Activated gamma-delta T cell treated with anti-CD3 and anti-CD28 coated beads, Interleukin-2, amount 50 U/mL, for 16 hours (primary cell): ENCODE results near the gene AFF3.

Experiments
- DNase-seq: peaks from one replicate; pipeline ENCODE4 v3.0.0-alpha.2; 2020; ENCODE audit warnings: low read depth

Gene AFF3

GRCh38 chr2:100071335-100072043 lies 70.9 kb downstream of the AFF3 start:
- no peak for DNase-seq

- DNase-seq: no peak
Measured at GRCh38 chr2:100070078-100070477, 72.3 kb downstream of the AFF3 start.

DNA sequence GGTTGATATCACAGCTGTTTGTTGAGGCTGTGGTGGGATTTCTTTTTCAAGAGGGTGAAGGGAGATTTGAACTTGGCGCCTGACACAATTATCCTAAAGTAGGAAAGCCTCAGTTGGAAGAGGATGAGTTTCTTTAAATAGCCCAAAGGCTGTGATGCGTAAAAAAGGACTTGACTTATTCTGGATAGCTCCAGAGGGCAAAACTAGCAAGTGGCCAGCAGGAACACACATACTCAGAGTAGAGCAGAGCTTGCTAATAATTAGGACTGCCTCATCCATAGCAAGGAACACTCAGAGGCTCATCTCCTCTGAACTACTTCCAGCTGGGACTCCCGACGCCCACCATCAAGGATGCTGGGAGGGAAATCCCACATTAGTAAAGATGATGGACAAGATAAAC lies 74.0 kb downstream of the AFF3 start:
- DNase-seq: no peak

GRCh38 chr2:100067784-100068183 lies 74.6 kb downstream of the AFF3 start:
- DNase-seq: no peak

DNA sequence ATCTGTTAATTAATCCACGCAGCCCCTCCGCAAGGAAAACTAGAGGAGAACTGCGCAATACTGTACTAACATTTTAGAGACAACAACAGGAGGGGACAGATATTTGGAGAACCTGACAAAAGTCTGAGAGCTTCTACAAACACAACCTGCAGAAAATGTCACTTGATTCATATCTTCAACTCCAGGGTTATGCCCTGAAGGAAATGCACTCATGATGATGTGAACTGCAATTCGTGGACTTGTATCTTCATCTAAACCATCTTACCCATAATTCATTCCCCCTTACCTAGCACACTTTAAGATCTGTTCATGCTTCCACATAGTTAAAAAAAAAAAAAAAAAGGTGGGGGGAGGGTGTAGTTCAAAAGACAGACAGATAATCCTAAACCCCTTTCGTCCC lies 75.5 kb downstream of the AFF3 start:
- no peak for DNase-seq

DNA sequence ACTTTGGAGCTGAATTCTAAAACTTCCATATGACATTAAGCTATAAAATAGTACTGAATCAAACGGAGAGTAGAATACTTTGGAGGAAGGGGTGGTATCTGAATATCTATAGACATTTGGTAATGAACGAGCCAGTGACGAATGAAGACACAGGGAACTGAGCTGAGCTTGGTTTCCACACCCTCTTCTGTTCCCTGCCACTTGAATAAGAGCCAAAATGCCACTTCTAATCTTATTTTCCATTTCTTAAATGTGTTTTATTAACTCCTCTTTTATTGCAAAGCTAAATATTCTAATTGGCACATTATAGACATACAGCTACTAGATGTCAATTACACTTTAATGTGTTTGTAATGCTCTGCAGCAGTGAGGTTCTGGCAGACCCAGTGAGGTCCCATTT lies 76.1 kb downstream of the AFF3 start:
- no peak for DNase-seq

- DNase-seq: no peak
Measured at GRCh38 chr2:100064592-100065428, 77.6 kb downstream of the AFF3 start.

DNA sequence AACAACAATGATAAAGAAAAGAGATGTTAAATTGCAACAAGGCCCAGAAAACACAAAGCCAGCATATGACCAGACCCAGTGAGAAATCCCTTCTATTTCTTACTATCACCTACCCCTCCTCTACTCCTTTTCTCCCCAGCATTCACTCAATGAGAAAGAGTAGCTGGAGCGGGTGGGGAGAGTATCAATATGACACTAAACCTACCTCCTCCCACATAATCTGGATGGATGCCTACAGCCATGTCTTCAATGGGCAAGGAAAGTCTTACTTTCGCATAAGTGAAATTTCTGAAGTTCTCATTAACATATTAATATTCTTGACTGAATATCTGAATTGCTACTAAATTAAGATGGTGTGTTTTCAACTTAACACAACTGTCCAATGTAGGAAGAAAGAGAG lies 78.2 kb downstream of the AFF3 start:
- no peak for DNase-seq

DNA sequence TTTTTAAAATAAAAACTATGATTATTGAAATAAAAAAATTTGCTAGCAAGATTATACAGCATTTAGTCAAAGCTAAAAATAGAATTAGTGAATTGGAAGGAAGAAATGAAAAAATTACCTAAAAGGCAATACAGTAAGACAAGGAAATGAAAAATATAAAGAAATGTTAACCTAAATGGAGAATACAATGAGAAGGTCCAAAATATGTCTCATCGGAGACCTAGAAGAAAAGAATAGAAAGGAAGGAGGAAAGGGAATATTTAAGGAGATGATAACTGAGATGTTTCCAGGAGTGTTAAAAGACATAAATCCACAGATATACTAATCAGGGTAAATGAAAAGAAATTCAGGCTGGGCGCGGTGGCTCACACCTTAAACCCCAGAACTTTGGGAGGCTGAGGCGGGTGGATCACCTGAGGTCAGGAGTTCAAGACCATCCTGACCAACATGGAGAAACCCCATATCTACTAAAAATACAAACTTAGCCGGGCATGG lies 78.9 kb downstream of the AFF3 start:
- no peak for DNase-seq

DNA sequence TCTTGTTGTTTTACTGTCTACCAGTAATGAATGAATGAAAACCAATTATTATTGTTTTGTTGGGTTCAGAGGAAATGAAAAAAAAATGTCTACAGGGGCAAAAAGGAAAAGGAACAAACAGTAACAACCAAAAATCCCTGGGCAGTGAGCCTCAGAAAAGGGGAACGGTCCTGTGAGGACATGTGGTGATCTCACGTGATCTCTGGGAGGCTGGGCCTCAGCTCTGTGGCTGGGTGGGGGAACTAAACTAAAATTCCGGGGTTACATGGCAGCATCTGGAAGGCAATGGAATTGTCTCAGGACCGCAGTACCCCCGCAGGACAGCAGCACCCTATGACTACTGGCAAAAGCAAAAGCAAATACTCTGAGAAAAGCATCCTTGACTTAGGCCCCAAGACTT lies 80.1 kb downstream of the AFF3 start:
- no peak for DNase-seq

DNA sequence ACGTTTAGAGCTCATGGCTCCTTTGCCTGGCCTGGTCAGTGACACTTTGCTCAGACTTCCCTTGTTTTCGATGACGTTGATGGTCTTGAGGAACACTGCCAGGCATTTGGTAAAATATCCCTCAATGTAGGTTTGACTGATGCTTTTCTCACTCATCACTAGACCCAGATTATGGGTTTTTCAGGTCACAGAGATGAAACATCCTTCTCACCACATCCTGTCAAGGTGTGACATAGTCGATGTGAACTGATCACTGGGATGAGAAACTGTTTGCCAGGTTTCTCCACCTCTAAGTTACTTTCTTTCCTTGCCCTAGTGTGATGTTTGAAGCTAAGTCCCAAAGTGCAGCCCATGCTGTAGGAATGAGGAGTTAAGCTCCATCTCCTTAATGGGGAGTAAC lies 81.5 kb downstream of the AFF3 start:
- no peak for DNase-seq

DNA sequence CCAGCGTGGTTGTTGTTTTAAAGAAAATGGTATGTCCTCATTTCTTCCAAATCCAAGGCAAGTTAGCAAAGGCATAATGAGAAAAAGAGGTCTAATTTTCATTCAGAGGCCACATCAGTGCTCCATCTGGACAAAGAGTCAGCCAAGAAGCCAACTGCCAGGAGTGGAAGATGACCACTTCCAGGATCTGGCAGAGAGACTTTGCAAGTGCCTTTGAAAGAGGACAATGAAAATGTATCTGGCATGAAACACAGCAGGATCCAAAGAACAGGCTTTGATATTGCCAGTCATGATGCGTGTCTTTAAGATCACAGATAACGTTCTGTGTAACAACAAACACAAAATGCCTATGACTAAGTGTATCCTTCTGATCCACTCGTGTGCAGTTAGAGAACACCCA lies 82.8 kb downstream of the AFF3 start:
- no peak for DNase-seq

- DNase-seq: no peak
Measured at GRCh38 chr2:100057901-100058261, 84.5 kb downstream of the AFF3 start.

GRCh38 chr2:100054426-100054825 lies 88.0 kb downstream of the AFF3 start:
- DNase-seq: no peak

DNA sequence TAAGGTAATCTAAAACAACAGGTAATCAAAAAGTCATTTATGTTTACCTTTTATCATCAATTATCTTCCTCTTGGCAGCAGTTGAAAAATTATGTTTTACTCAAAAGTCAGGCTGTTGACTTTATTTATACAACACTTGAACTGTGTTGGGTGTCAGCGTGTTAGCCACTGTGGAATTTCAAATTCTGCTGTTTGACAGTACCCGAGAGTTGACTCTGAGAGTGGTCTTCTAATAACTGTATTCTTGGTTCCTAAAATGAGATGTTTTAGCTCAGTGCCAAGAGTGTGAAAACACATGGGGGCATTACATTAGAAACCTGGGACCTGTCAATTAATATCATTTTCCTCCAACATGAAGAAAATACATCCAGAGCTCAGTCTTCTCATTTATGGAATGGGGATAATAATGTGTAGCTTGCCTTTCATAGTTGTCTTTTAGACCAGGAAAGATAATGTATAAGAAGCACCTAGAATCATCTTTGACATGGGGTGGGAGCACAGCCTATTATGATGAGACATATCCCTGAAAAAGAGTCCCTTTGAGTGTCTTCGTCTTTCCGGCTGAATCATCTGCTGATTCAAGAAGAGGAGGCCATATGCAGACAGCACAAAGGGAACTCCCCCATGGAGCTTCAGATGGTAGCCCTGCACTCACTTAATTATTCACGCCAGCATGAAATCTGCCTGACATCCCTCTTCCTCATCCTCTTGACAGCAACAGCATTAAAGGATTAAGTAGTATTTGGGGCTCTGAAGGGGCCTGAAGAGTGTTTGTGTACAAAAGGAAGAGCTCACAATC lies 89.1 kb downstream of the AFF3 start:
- no peak for DNase-seq

GRCh38 chr2:100052650-100053049 lies 89.7 kb downstream of the AFF3 start:
- no peak for DNase-seq

DNA sequence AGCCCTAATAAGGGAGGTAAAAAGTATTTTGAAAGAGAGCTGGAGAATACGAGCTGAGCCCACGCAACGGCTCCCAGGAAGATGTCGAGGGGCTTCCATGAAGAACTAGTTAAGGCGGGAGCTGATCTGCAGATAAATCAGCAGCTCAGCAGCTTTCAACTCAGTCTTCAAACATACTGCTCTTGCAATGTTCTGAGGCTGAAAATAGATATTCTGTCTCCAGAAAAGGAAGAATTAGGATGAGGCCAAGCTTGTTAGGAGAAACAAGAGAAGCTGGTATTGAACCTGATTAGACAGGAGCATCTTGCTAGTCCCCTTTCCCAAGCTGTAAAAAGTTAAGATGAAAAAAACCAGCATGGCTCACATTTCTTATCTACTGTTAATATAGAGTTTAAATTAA lies 91.1 kb downstream of the AFF3 start:
- no peak for DNase-seq

DNA sequence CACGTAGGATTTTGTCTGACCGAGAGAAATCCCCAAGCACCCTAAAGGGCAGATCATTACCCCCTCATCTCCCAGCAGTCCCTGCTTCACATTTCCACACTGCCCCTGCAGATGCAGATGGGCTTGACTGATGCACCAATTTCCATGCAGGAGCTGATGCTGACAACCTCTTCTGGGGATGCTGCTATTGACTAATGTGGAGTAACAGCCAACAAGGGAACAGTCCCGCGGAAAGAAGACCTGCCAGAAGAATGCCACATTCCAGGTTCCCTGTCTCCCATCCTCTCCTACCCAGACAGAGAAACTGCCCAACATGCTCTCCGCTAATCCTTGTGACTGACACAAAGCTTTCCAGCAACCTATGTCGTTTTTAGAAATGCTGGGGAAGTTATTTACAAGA lies 91.7 kb downstream of the AFF3 start:
- DNase-seq: no peak

DNA sequence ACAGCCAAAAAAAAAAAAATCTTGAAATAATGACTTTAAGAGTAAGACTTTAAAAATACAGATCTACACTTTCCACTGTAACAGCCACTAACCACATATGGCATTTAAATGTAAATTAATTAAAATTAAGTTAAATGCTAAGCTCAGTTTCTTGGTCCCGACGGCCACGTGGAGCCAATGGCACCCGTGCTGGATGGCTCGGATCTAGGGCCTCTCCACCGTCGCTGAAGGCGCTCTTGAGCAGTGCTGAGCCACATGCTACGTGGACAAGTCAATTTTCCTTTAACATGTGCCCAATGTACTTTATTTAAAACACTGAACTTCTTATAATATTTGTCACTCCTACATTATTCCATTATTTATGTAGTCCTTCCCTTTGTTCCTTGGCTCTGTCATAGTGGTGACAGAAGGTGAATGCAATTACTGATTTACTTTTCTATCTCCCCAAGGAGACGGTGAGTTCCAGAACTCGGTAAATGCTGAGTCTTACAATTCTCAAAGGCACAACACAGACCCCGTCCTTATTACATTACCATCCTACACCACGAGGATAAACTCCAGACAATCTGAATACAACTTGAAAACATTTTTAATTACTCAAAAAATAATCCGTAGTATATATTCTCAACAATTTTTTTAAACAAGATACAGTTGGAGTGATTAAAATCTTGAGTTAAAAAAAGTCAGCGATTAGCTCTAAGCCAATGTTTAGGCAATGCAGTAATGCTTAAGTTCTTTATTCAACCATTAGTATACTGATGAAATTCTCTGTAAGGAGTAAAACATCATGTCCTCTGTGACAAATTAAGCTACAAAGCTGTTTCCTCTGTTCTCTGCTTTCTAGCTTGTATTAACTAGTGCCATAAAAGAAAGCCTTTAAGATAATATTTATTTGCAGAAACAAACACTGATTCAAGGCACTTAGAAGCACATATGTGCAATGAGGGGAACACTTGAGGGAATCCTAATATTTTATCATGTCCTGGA lies 95.1 kb downstream of the AFF3 start:
- no peak for DNase-seq

DNA sequence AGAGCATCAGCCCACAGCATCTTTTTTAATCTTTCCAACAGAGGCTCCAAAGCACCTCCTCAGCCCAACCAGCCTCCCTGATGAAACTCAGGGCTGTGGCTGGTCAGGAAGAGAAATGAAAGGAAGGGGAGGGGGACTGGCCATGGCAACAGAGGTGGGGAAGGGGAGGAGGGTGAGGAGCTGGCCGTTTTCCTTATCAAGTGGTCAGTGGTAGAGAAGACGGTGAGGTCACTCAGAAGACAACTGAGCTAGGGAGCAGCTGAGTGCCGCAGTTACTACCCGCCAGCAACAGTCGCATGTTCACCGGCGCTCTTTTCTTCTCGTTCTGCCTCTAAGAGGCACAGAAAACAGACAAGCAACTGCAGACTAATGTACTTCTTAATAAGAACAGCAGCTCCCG lies 97.4 kb downstream of the AFF3 start:
- no peak for DNase-seq

DNA sequence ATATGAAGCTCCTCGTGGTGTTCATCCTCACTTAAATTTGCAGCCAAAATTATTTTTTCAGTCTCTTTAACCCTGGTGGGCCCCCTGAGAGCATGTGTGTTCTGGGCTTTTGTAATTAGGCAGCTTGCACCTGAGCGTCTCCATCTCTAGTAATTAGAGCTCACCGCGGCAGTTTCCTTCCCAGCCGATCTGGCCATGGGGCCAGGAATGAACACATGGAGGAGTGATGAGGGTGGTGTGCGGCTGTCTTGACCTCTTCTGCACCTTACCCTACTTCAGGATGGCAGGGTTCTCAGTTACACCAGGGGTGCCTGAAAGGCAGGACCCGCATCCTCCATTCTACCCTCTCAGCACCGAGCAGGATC lies 98.5 kb downstream of the AFF3 start:
- no peak for DNase-seq
